ENCODE measurements around the gene SELENOO. TPM values are rescaled to one million over a fixed set of nuclear protein-coding genes. Genes with fewer than 3 reads are reported as not detected.

The SELENOO gene
- polyA plus RNA-seq, 1 of the 3 experiments (the other 2 are of a cell fraction) = 26.7 TPM

DNA sequence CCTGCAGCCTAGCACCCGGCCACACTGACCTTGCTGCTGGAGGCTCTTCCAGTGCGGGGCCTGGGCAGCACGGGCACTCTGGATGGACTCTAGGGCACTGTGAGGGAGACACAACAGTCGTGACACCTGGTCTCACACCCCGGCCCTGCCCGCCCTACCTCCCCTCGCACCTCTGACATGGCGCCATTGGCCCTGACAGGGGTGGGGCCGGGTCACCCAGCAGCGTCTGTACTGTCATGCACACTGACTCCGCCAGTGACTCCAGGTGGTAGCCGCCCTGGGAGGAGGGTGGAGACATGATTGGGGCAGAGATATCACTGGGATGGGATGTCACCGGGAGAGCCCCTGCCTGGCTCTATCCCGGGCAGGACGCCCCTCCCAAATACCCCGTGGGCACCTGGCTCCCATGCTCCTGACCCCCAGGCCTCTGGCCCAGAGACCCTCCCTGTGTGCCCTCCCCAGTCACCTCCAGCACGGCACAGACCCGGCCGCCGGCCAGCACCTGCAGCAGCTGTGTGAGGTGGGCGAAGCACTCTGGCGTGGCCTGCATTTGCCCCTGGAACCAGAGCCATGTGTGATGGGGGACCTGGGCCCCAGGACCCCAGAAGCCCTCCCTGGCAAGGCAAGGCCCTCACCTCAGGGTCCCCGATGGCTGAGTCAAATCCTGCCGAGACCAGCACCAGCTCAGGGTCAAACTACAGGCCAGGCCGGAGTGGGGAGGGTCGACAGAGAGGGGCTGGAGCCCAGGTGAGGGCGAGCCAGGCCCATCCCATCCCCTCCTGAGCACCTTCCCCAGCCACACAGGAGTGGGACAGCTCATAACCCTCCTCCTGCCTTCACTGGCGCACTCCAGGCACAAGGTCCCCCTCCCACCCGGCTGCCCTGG, 47.6 kb downstream of the SELENOO start:
- peaks cover 45% of the 10 kb centered on the region for H3K79me2 ChIP-seq (ENCODE audit: insufficient read depth)
- H3K4me1 ChIP-seq (ENCODE audit: control insufficient read depth in 1 of 2, insufficient read depth in 2 of 2, low read depth in 1 of 2, low read length in 1 of 2) = peaks cover 9 to 67% of the 10 kb centered on the region in 2 experiments; a peak in 2 of 4 replicates
- 95% methylated on average over 14 of the region's 29 CpGs for WGBS (ENCODE audit: low lambda C conversion rate)
- H3K9me3 ChIP-seq = no peaks in the 10 kb centered on the region
- 0 out of 2 replicates have a peak, but pooled peaks cover 9% of the 10 kb centered on the region for H4K20me1 ChIP-seq (ENCODE audit: insufficient read depth)
- no peak for TF ChIP-seq ELF1 (IDR thresholded peaks at IDR 0.05)
- TF ChIP-seq TEAD4 (IDR thresholded peaks at IDR 0.05; ENCODE audit: borderline replicate concordance, insufficient read depth) = no peak
- no peak for TF ChIP-seq EZH2phosphoT487 (IDR thresholded peaks at IDR 0.05; ENCODE audit: borderline replicate concordance, low read depth)
- TF ChIP-seq RAD21 (IDR thresholded peaks at IDR 0.05; ENCODE audit: low read length) = no peak
- TF ChIP-seq, protein P1, sequence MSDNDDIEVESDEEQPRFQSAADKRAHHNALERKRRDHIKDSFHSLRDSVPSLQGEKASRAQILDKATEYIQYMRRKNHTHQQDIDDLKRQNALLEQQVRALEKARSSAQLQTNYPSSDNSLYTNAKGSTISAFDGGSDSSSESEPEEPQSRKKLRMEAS (IDR thresholded peaks at IDR 0.05; ENCODE audit: low read depth) = no peak
- TF ChIP-seq, protein P2, sequence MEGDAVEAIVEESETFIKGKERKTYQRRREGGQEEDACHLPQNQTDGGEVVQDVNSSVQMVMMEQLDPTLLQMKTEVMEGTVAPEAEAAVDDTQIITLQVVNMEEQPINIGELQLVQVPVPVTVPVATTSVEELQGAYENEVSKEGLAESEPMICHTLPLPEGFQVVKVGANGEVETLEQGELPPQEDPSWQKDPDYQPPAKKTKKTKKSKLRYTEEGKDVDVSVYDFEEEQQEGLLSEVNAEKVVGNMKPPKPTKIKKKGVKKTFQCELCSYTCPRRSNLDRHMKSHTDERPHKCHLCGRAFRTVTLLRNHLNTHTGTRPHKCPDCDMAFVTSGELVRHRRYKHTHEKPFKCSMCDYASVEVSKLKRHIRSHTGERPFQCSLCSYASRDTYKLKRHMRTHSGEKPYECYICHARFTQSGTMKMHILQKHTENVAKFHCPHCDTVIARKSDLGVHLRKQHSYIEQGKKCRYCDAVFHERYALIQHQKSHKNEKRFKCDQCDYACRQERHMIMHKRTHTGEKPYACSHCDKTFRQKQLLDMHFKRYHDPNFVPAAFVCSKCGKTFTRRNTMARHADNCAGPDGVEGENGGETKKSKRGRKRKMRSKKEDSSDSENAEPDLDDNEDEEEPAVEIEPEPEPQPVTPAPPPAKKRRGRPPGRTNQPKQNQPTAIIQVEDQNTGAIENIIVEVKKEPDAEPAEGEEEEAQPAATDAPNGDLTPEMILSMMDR (IDR thresholded peaks at IDR 0.05) = no peak
- TF ChIP-seq, protein P3, sequence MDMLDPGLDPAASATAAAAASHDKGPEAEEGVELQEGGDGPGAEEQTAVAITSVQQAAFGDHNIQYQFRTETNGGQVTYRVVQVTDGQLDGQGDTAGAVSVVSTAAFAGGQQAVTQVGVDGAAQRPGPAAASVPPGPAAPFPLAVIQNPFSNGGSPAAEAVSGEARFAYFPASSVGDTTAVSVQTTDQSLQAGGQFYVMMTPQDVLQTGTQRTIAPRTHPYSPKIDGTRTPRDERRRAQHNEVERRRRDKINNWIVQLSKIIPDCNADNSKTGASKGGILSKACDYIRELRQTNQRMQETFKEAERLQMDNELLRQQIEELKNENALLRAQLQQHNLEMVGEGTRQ (IDR thresholded peaks at IDR 0.05; ENCODE audit: borderline replicate concordance, low read depth, low read length) = no peak
- TF ChIP-seq RCOR1 (IDR thresholded peaks at IDR 0.05; ENCODE audit: low read length) = no peak
- TF ChIP-seq POLR2AphosphoS5 (IDR thresholded peaks at IDR 0.05; ENCODE audit: low read depth, low read length) = no peak; the same call in 1 of the 2 replicates
- no peak for TF ChIP-seq FOXJ3 (CRISPR knock-in tag; IDR thresholded peaks at IDR 0.05)
- no peak for TF ChIP-seq TAF1 (IDR thresholded peaks at IDR 0.05; ENCODE audit: borderline replicate concordance, low read depth, low read length)
- TF ChIP-seq EP300 (IDR thresholded peaks at IDR 0.05; ENCODE audit: borderline replicate concordance in 1 of 2, low read depth in 1 of 2, low read length in 1 of 2) = no peak
- TF ChIP-seq, protein P4, sequence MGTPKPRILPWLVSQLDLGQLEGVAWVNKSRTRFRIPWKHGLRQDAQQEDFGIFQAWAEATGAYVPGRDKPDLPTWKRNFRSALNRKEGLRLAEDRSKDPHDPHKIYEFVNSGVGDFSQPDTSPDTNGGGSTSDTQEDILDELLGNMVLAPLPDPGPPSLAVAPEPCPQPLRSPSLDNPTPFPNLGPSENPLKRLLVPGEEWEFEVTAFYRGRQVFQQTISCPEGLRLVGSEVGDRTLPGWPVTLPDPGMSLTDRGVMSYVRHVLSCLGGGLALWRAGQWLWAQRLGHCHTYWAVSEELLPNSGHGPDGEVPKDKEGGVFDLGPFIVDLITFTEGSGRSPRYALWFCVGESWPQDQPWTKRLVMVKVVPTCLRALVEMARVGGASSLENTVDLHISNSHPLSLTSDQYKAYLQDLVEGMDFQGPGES (IDR thresholded peaks at IDR 0.05; ENCODE audit: low read depth, low read length) = no peak
- TF ChIP-seq RXRA (IDR thresholded peaks at IDR 0.05; ENCODE audit: borderline replicate concordance, low read depth) = no peak
- TF ChIP-seq FOXM1 (IDR thresholded peaks at IDR 0.05; ENCODE audit: low read depth) = no peak
- no peak for TF ChIP-seq MEF2A (IDR thresholded peaks at IDR 0.05; ENCODE audit: borderline replicate concordance, low read depth)
- TF ChIP-seq, protein P5, sequence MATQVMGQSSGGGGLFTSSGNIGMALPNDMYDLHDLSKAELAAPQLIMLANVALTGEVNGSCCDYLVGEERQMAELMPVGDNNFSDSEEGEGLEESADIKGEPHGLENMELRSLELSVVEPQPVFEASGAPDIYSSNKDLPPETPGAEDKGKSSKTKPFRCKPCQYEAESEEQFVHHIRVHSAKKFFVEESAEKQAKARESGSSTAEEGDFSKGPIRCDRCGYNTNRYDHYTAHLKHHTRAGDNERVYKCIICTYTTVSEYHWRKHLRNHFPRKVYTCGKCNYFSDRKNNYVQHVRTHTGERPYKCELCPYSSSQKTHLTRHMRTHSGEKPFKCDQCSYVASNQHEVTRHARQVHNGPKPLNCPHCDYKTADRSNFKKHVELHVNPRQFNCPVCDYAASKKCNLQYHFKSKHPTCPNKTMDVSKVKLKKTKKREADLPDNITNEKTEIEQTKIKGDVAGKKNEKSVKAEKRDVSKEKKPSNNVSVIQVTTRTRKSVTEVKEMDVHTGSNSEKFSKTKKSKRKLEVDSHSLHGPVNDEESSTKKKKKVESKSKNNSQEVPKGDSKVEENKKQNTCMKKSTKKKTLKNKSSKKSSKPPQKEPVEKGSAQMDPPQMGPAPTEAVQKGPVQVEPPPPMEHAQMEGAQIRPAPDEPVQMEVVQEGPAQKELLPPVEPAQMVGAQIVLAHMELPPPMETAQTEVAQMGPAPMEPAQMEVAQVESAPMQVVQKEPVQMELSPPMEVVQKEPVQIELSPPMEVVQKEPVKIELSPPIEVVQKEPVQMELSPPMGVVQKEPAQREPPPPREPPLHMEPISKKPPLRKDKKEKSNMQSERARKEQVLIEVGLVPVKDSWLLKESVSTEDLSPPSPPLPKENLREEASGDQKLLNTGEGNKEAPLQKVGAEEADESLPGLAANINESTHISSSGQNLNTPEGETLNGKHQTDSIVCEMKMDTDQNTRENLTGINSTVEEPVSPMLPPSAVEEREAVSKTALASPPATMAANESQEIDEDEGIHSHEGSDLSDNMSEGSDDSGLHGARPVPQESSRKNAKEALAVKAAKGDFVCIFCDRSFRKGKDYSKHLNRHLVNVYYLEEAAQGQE (IDR thresholded peaks at IDR 0.05; ENCODE audit: low read depth, low read length) = no peak
- TF ChIP-seq CHD2 (IDR thresholded peaks at IDR 0.05; ENCODE audit: low read length, partially characterized antibody) = no peak
- peak overlapping the region; percentile 41 to 61; a peak in 2 of 4 replicates for H3K27ac ChIP-seq (ENCODE audit: low read depth in 2 of 2, low read length in 1 of 2)
- no peak overlapping the region for H2AFZ ChIP-seq (ENCODE audit: low read depth)
- no peaks in the 10 kb centered on the region for H3K9me2 ChIP-seq
- no peak overlapping the region for H3K9ac ChIP-seq
- ChIA-PET POLR2A (interaction anchor here (0.8 to 1.4 kb wide), 2 partner anchors 13 to 23 kb away, joined by 3 read pairs; partner anchors contain the start of gene MAPK12), CTCF (interaction anchor here (1.0 to 4.3 kb wide), 3 partner anchors 8 to 94 kb away, joined by 3 to 19 read pairs (median 7); partner anchors contain the start of gene DENND6B)
- H3K27me3 ChIP-seq (ENCODE audit: insufficient read depth) = no peaks in the 10 kb centered on the region
- no peak for DNase-seq
- H3K4me3 ChIP-seq (ENCODE audit: low read depth in 2 of 2, low read length in 1 of 2) = no peak overlapping the region
- peaks cover 5 to 25% of the 10 kb centered on the region in 2 experiments for H3K36me3 ChIP-seq (replicated peaks in 1 of 2; ENCODE audit: control insufficient read depth in 1 of 2, insufficient read depth in 2 of 2, low read length in 1 of 2)
- peak overlapping the region; percentile 30; the same call in 1 of the 2 replicates for H3K4me2 ChIP-seq
- peaks cover 32% of the 10 kb centered on the region for H3F3A ChIP-seq (replicated peaks; ENCODE audit: insufficient read depth)
